Fibroblast of the aortic adventitia (primary cell): ENCODE measurements around the gene CEACAM18. TPM values are rescaled to one million over a fixed set of nuclear protein-coding genes. Genes with fewer than 3 reads are reported as not detected.
"Not testable (repeated sequence)": the region's sequence is repeated elsewhere in the genome, so short reads cannot be mapped to it uniquely, and the experiment has no call there.

Source experiments
- DNase-seq: peaks from one replicate; pipeline ENCODE4 v3.0.0-alpha.2; 2010; ENCODE audit warnings: low read depth
- H3K4me3 ChIP-seq: 2 replicates; pipeline ENCODE4 v1.5.1; 2011; ENCODE audit warnings: low read depth, mild to moderate bottlenecking, control low read depth, low read length, moderate library complexity
- CTCF ChIP-seq: IDR thresholded peaks from 2 replicates; pipeline ENCODE4 v1.5.1; 2011; ENCODE audit warnings: mild to moderate bottlenecking, low read length, control low read depth, inconsistent platforms; ENCODE audit not compliant: insufficient read depth
- total RNA-seq: library from RNA; depleted of rRNA; stranded (reverse); fragments of >200 nt; gene quantifications from 2 replicates; pipeline ENCODE4 v1.2.3, GENCODE V29; 2012; ENCODE audit warnings: low replicate concordance

Gene CEACAM18
- total RNA-seq, 1 donor, result not detected

DNA sequence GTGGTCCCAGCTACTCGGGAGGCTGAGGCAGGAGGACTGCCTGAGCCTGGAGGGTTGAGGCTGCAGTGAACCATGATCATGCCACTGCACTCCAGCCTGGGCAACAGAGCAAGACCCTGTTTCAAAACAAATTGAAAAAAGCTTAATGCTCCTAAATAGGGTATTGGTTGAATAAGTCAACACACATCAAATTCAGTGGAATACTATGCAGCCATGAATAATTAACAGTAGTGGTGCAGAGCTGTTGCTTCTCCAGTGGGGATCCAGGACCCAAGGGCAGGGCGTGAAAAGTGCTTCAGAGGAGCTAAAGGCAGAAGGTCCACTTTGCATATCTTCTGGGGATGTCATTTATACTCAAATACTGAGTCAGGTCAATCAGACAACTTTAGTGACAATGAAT, 38.3 kb upstream of the CEACAM18 start:
- no peak overlapping the region for H3K4me3 ChIP-seq
- TF ChIP-seq CTCF, result no peak
- DNase-seq, result no peak

DNA sequence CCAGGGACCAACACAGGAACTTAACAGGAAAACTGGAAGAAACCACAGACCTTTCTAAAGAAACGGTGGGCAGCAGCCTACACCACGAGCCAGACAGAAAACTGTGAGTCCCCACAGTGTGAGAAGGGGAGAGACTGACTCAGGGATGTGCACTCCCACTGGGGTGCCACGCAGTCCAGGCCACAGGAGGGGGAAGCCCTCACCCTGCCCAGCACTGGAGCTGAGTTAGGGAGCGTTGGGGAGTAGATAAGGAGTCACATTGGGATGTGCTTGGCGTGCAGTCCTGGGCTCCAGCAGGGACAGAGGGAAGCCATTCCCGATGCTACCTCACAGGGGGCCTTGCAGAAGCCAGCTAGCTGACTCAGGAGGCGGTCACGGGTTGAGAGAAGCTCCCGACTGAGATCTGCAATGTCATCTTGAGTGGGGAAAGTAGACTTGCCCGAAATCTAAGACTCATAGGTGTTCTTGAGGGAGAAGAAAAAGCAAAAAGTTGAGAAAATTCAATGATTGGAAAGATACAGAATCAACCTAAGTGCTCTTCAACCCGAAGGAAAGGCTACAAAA, 37.4 kb upstream of the CEACAM18 start:
- no peak overlapping the region for H3K4me3 ChIP-seq
- no peak for DNase-seq
- no peak for TF ChIP-seq CTCF

DNA sequence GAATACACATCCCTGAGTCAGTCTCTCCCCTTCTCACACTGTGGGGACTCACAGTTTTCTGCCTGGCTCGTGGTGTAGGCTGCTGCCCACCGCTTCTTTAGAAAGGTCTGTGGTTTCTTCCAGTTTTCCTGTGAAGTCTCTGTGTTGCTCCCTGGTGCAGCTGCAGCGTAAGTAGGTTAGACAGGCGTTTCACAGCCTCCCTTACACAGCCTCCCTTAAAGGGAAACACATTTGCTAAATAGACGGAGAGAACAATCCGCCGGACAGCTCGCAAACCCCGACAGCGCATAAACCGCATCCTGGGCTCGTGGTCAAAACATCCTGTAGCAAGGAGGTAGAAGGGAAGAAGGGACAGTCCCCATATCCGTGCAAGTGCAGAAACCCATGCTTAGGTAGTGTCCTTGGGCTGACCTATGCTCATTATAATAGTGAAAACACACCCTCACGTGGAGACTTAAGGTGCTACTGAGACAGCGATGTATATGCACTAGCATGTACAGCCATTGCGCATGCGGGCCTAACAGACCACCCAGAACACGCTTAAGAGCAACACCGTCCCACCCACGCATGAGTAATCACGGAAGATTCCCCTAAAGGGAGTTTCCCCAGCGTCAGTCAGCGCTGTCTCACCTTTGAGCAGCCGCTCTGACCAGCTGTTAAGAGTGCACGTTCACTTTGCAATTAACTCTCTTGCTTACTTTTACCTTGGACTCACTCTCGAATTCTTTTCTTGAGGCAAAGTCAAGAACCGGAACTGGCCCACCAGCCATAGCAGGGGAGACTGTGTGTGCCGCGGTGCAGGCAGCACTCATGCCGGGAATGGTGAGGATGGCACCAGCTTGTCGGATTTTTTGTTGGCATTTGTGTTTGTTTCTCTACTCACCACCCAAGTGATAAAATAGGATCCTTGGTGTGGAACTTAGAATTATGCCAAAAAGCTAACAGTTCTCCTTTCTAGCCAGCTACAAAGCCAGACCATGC, 36.6 kb upstream of the CEACAM18 start:
- TF ChIP-seq CTCF, result no peak

DNA sequence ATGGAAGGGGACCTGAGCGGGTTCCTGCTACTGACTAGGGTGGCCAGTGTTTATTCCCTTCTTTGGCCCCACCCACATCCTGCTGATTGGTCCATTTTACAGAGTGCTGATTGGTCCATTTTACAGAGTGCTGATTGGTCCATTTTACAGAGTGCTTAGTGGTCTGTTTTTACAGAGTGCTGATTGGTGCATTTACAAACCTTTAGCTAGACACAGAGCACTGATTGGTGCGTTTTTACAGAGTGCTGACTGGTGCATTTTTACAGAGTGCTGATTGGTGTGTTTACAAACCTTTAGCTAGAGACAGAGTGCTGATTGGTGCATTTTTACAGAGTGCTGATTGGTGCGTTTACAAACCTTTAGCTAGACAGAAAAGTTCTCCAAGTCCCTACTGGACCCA, 30.8 kb upstream of the CEACAM18 start:
- DNase-seq, H3K4me3 ChIP-seq: not testable (repeated sequence)

More for the DNA sequence above, 36.6 kb upstream of the CEACAM18 start:
- DNase-seq, result no peak
- H3K4me3 ChIP-seq, result no peak overlapping the region

DNA sequence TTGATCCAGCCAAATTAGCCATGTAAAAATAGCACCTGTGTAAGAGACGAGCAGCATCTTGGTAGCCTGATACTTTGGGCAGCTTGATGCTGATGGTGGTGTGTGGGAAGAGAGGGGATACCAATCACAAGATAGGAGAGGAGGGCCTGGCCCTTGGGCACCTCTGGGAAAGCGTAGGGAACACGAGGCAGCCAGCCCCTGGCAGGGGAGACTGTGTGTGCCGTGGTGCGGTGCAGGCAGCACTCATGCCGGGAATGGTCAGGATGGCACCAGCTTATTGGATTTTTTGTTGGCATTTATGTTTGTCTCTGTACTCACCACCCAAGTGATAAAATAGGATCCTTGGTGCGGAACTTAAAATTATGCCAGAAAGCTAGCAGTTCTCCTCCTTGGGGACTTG, 30.3 kb upstream of the CEACAM18 start:
- TF ChIP-seq CTCF, result no peak
- DNase-seq, result no peak
- no peak overlapping the region for H3K4me3 ChIP-seq

GRCh38 chr19:51448411-51449016, 29.8 kb upstream of the CEACAM18 start:
- no peak for DNase-seq
- H3K4me3 ChIP-seq, result no peak overlapping the region
- no peak for TF ChIP-seq CTCF

- TF ChIP-seq CTCF, result no peak
- DNase-seq, result no peak
- no peak overlapping the region for H3K4me3 ChIP-seq
Observed at GRCh38 chr19:51450730-51451307, 27.5 kb upstream of the CEACAM18 start.
